Measurements from ENCODE around the gene COL23A1.

COL23A1 gene

DNA sequence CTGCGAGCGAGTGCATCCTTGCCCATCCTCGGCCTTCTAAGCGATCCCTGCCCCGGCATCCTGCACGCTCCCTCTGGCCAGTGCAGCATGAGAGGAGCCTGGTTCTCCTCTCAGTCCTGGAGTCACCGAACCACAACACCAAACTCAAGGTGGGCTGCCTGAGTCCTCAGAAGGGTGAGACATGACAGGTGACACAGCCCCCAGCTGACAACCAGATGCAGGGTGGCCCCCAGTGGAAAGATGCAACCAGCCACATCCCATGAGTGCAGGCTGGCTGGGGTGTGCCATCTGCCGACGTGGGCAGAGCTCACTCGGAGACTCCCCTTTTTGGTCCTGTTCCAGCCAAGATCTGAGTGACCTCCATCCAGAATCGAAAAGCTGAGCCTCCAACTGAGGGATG lies 58.4 kb downstream of the COL23A1 start:
- Histone ChIP-seq H3F3A (ENCODE audit: insufficient read depth, low read length) (no peaks in the 10 kb centered on the region), H3K4me1 (ENCODE audit: low read length) (no peaks in the 10 kb centered on the region), H3K4me3 (ENCODE audit: low read length) (no peak overlapping the region), H2AFZ (ENCODE audit: low read length) (no peak overlapping the region), H3K9ac (ENCODE audit: low read length) (no peak overlapping the region), H3K27ac (ENCODE audit: low read length) (no peak overlapping the region), H3K79me2 (ENCODE audit: low read length) (no peaks in the 10 kb centered on the region), H3K36me3 (replicated peaks; ENCODE audit: insufficient read depth, low read length) (no peaks in the 10 kb centered on the region), H4K20me1 (ENCODE audit: insufficient read depth, low read length) (no peaks in the 10 kb centered on the region), H3K27me3 (replicated peaks; ENCODE audit: insufficient read depth, low read length) (peaks cover 27% of the 10 kb centered on the region), H3K9me2 (replicated peaks; ENCODE audit: insufficient read depth, low read length) (no peaks in the 10 kb centered on the region), H3K4me2 (ENCODE audit: low read depth, low read length) (no peak overlapping the region), H3K9me3 (replicated peaks; ENCODE audit: insufficient read depth, low read length) (no peaks in the 10 kb centered on the region)
- TF ChIP-seq, protein P1, sequence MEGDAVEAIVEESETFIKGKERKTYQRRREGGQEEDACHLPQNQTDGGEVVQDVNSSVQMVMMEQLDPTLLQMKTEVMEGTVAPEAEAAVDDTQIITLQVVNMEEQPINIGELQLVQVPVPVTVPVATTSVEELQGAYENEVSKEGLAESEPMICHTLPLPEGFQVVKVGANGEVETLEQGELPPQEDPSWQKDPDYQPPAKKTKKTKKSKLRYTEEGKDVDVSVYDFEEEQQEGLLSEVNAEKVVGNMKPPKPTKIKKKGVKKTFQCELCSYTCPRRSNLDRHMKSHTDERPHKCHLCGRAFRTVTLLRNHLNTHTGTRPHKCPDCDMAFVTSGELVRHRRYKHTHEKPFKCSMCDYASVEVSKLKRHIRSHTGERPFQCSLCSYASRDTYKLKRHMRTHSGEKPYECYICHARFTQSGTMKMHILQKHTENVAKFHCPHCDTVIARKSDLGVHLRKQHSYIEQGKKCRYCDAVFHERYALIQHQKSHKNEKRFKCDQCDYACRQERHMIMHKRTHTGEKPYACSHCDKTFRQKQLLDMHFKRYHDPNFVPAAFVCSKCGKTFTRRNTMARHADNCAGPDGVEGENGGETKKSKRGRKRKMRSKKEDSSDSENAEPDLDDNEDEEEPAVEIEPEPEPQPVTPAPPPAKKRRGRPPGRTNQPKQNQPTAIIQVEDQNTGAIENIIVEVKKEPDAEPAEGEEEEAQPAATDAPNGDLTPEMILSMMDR (IDR thresholded peaks at IDR 0.05; ENCODE audit: low read length) = no peak
- no peak for TF ChIP-seq EZH2 (optimal IDR thresholded peaks at IDR 0.05; ENCODE audit: low read depth, low read length)
- TF ChIP-seq EZH2phosphoT487 (IDR thresholded peaks at IDR 0.05; ENCODE audit: low read length) = no peak
- no peak for DNase-seq

DNA sequence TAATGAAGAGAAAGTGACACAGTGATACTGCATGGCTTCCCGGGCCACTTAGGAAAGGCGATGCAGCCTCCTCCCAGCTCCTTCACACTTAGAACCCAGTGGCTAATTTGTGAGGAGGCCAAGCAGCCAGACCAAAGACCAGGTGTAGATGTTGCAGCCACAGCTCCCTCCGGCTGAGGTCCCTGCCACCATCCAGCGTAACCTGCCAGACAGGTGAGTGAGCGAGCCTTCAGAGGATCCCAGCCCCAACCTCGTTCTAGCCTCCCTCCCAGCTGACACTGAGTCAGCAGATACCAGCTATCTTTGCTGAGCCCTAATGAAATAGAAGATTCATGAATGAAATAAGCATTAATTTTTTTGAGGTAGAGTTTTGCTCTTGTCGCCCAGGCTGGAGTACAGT lies 59.7 kb downstream of the COL23A1 start:
- Histone ChIP-seq H3K4me3 (ENCODE audit: low read length) (no peak overlapping the region), H3K27ac (ENCODE audit: low read length) (no peak overlapping the region), H3K9ac (ENCODE audit: low read length) (no peak overlapping the region), H3K4me1 (ENCODE audit: low read length) (no peaks in the 10 kb centered on the region), H3K9me3 (replicated peaks; ENCODE audit: insufficient read depth, low read length) (no peaks in the 10 kb centered on the region), H3K36me3 (replicated peaks; ENCODE audit: insufficient read depth, low read length) (no peaks in the 10 kb centered on the region), H3K4me2 (ENCODE audit: low read depth, low read length) (no peak overlapping the region), H3F3A (ENCODE audit: insufficient read depth, low read length) (no peaks in the 10 kb centered on the region), H3K9me2 (replicated peaks; ENCODE audit: insufficient read depth, low read length) (no peaks in the 10 kb centered on the region), H3K27me3 (replicated peaks; ENCODE audit: insufficient read depth, low read length) (peaks cover 27% of the 10 kb centered on the region), H2AFZ (ENCODE audit: low read length) (no peak overlapping the region), H3K79me2 (ENCODE audit: low read length) (no peaks in the 10 kb centered on the region), H4K20me1 (ENCODE audit: insufficient read depth, low read length) (no peaks in the 10 kb centered on the region)
- TF ChIP-seq EZH2phosphoT487 (IDR thresholded peaks at IDR 0.05; ENCODE audit: low read length) = no peak
- TF ChIP-seq EZH2 (optimal IDR thresholded peaks at IDR 0.05; ENCODE audit: low read depth, low read length) = no peak
- TF ChIP-seq, protein P1 (IDR thresholded peaks at IDR 0.05; ENCODE audit: low read length) = no peak
- DNase-seq = no peak

GRCh38 chr5:178529080-178529479 lies 61.1 kb downstream of the COL23A1 start:
- Histone ChIP-seq H3K4me2 (ENCODE audit: low read depth, low read length) (no peak overlapping the region), H3K27me3 (replicated peaks; ENCODE audit: insufficient read depth, low read length) (peaks cover 21% of the 10 kb centered on the region), H3K36me3 (replicated peaks; ENCODE audit: insufficient read depth, low read length) (no peaks in the 10 kb centered on the region), H3F3A (ENCODE audit: insufficient read depth, low read length) (no peaks in the 10 kb centered on the region), H3K4me1 (ENCODE audit: low read length) (no peaks in the 10 kb centered on the region), H3K79me2 (ENCODE audit: low read length) (no peaks in the 10 kb centered on the region), H4K20me1 (ENCODE audit: insufficient read depth, low read length) (no peaks in the 10 kb centered on the region), H2AFZ (ENCODE audit: low read length) (no peak overlapping the region), H3K9me2 (replicated peaks; ENCODE audit: insufficient read depth, low read length) (no peaks in the 10 kb centered on the region), H3K27ac (ENCODE audit: low read length) (no peak overlapping the region), H3K4me3 (ENCODE audit: low read length) (no peak overlapping the region), H3K9ac (ENCODE audit: low read length) (no peak overlapping the region), H3K9me3 (replicated peaks; ENCODE audit: insufficient read depth, low read length) (no peaks in the 10 kb centered on the region)
- TF ChIP-seq, protein P1 (IDR thresholded peaks at IDR 0.05; ENCODE audit: low read length) = no peak
- TF ChIP-seq EZH2 (optimal IDR thresholded peaks at IDR 0.05; ENCODE audit: low read depth, low read length) = no peak
- TF ChIP-seq EZH2phosphoT487 (IDR thresholded peaks at IDR 0.05; ENCODE audit: low read length) = no peak
- no peak for DNase-seq

Data from MM.1S (cell line).